Measurements from ENCODE around the gene ZNF746. TPM values are rescaled to one million over a fixed set of nuclear protein-coding genes. Genes with fewer than 3 reads are reported as not detected.

ZNF746 gene
- total RNA-seq, 2 donors from 2014 or later = 14.8 to 36.9 TPM

- no peak for TF ChIP-seq CTCF (IDR thresholded peaks at IDR 0.05)
- TF ChIP-seq POLR2A (IDR thresholded peaks at IDR 0.05) = no peak
- Histone ChIP-seq H3K4me3 (no peak overlapping the region), H3K4me1 (peaks cover 16% of the 10 kb centered on the region), H3K36me3 (replicated peaks in 1 of 2; ENCODE audit: insufficient read depth in 1 of 2, low read depth in 2 of 2) (peaks cover 0 to 31% of the 10 kb centered on the region in 2 donors), H3K9me3 (no peaks in the 10 kb centered on the region), H3K27ac (no peak overlapping the region), H3K27me3 (no peaks in the 10 kb centered on the region)
- ATAC-seq (no peak), DNase-seq (no peak)
- WGBS, 2 donors = 90 to 98% methylated on average over 5 of the region's 5 CpGs
- intact Hi-C loops (cut with DNase I) = no loop called here
These were observed 42.9 kb downstream of the ZNF746 start for GRCh38 chr7:149454750-149455149.

GRCh38 chr7:149454006-149454405 is 43.6 kb downstream of the ZNF746 start:
- intact Hi-C loops (cut with DNase I) = no loop called here
- ATAC-seq (no peak), DNase-seq (no peak)

GRCh38 chr7:149450821-149451220 is 46.8 kb downstream of the ZNF746 start:
- H3K9me3 ChIP-seq = no peaks in the 10 kb centered on the region
- H3K27ac ChIP-seq = no peak overlapping the region
- 93% methylated on average over 9 of the region's 10 CpGs for WGBS, 2 donors
- no peaks in the 10 kb centered on the region for H3K27me3 ChIP-seq
- no peak overlapping the region for H3K4me3 ChIP-seq
- H3K4me1 ChIP-seq = no peaks in the 10 kb centered on the region
- no peak for TF ChIP-seq POLR2A (IDR thresholded peaks at IDR 0.05)
- TF ChIP-seq CTCF (IDR thresholded peaks at IDR 0.05) = no peak
- peaks cover 5 to 42% of the 10 kb centered on the region in 2 donors for H3K36me3 ChIP-seq (replicated peaks in 1 of 2; ENCODE audit: insufficient read depth in 1 of 2, low read depth in 2 of 2)
- no peak for DNase-seq
- intact Hi-C loops (cut with DNase I) = no loop called here
- ATAC-seq = no peak

More at GRCh38 chr7:149454006-149454405, 43.6 kb downstream of the ZNF746 start:
- 89% methylated on average over 7 to 10 of the region's 10 CpGs for WGBS, 2 donors
- Histone ChIP-seq H3K27ac (no peak overlapping the region), H3K36me3 (replicated peaks in 1 of 2; ENCODE audit: insufficient read depth in 1 of 2, low read depth in 2 of 2) (peaks cover 3 to 38% of the 10 kb centered on the region in 2 donors), H3K27me3 (no peaks in the 10 kb centered on the region), H3K9me3 (no peaks in the 10 kb centered on the region), H3K4me1 (peaks cover 10% of the 10 kb centered on the region), H3K4me3 (no peak overlapping the region)
- TF ChIP-seq CTCF (IDR thresholded peaks at IDR 0.05) (no peak), POLR2A (IDR thresholded peaks at IDR 0.05) (no peak)

- peaks cover 5 to 33% of the 10 kb centered on the region in 2 donors for H3K36me3 ChIP-seq (replicated peaks in 1 of 2; ENCODE audit: insufficient read depth in 1 of 2, low read depth in 2 of 2)
- no peak for DNase-seq
- 90 to 100% methylated on average over 2 to 6 of the region's 6 CpGs for WGBS, 2 donors
These were observed 47.7 kb downstream of the ZNF746 start for GRCh38 chr7:149449897-149450296.

More at GRCh38 chr7:149449897-149450296, 47.7 kb downstream of the ZNF746 start:
- Histone ChIP-seq H3K9me3 (no peaks in the 10 kb centered on the region), H3K4me3 (no peak overlapping the region), H3K27ac (no peak overlapping the region), H3K4me1 (no peaks in the 10 kb centered on the region), H3K27me3 (no peaks in the 10 kb centered on the region)
- intact Hi-C loops (cut with DNase I) = no loop called here
- TF ChIP-seq POLR2A (IDR thresholded peaks at IDR 0.05) (no peak), CTCF (IDR thresholded peaks at IDR 0.05) (no peak)
- ATAC-seq = no peak
